ENCODE measurements around the gene ADAM8. TPM values are rescaled to one million over a fixed set of nuclear protein-coding genes. Genes with fewer than 3 reads are reported as not detected.

The ADAM8 gene
- total and polyA plus RNA-seq, 10 of the 15 experiments (the other 5 are each of a cell fraction or from before 2014, with no cell fraction given) = 0.37 to 92.7 (median 21.7) TPM

- TF ChIP-seq, protein P1, sequence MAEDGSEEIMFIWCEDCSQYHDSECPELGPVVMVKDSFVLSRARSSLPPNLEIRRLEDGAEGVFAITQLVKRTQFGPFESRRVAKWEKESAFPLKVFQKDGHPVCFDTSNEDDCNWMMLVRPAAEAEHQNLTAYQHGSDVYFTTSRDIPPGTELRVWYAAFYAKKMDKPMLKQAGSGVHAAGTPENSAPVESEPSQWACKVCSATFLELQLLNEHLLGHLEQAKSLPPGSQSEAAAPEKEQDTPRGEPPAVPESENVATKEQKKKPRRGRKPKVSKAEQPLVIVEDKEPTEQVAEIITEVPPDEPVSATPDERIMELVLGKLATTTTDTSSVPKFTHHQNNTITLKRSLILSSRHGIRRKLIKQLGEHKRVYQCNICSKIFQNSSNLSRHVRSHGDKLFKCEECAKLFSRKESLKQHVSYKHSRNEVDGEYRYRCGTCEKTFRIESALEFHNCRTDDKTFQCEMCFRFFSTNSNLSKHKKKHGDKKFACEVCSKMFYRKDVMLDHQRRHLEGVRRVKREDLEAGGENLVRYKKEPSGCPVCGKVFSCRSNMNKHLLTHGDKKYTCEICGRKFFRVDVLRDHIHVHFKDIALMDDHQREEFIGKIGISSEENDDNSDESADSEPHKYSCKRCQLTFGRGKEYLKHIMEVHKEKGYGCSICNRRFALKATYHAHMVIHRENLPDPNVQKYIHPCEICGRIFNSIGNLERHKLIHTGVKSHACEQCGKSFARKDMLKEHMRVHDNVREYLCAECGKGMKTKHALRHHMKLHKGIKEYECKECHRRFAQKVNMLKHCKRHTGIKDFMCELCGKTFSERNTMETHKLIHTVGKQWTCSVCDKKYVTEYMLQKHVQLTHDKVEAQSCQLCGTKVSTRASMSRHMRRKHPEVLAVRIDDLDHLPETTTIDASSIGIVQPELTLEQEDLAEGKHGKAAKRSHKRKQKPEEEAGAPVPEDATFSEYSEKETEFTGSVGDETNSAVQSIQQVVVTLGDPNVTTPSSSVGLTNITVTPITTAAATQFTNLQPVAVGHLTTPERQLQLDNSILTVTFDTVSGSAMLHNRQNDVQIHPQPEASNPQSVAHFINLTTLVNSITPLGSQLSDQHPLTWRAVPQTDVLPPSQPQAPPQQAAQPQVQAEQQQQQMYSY (CRISPR knock-in tag; IDR thresholded peaks at IDR 0.05) = no peak
Measured at GRCh38 chr10:133253361-133253955, 23.2 kb downstream of the ADAM8 start (continued).

DNA sequence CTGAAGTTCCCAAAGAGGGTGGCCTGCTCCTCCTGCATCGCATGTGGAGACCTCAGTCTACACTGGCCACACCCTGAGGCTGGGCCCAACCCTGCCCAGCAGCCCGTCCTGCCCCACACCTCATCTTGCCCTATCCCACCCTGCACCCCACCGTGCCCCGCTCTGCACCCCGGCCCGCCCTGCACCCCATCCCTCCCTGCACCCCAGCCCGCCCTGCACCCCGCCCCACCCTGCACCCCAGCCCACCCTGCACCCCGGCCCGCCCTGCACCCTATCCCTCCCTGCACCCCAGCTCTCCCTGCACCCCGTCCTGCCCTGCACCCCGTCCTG lies 24.5 kb downstream of the ADAM8 start:
- Histone ChIP-seq H3K9ac (ENCODE audit: control insufficient read depth, insufficient read depth, low read length) (no peak overlapping the region), H3K79me2 (ENCODE audit: control insufficient read depth, insufficient read depth, low read length) (no peaks in the 10 kb centered on the region), H3K36me3 (ENCODE audit: control insufficient read depth in 2 of 2, insufficient read depth in 2 of 2, low read length in 1 of 2) (no peaks in the 10 kb centered on the region), H3K4me3 (no peak overlapping the region), H3K4me1 (ENCODE audit: control insufficient read depth, insufficient read depth, low read length) (peaks cover 2% of the 10 kb centered on the region), H2AFZ (ENCODE audit: control insufficient read depth, low read depth, low read length) (no peak overlapping the region), H3K27me3 (replicated peaks in 1 of 2; ENCODE audit: control insufficient read depth in 2 of 2, insufficient read depth in 2 of 2, low read length in 1 of 2) (no peaks in the 10 kb centered on the region), H3K27ac (ENCODE audit: control insufficient read depth, insufficient read depth) (no peak overlapping the region), H3K4me2 (ENCODE audit: control insufficient read depth, insufficient read depth) (no peak overlapping the region), H3K9me3 (replicated peaks; ENCODE audit: control insufficient read depth, insufficient read depth, low read length) (no peaks in the 10 kb centered on the region), H4K20me1 (ENCODE audit: control insufficient read depth, insufficient read depth) (no peaks in the 10 kb centered on the region)
- in situ Hi-C loops (cut with MboI) (no loop called here), intact Hi-C loops (cut with micrococcal nuclease; ENCODE audit: unreplicated experiment) (no loop called here)
- TF ChIP-seq MTA3 (IDR thresholded peaks at IDR 0.05; ENCODE audit: borderline replicate concordance, low read length) = no peak
- no peak for DNase-seq (ENCODE audit: low read depth, low spot score)
- SMC1A ChIA-PET (ENCODE audit: uncharacterized antibody, unreplicated experiment) = no interaction called here
- 80% methylated on average over 1 of the region's 12 CpGs for WGBS (ENCODE audit: insufficient coverage, insufficient replicate concordance, low lambda C conversion rate, missing lambda C conversion rate)
- no peak for FAIRE-seq
- no TSS peak for BruUV-seq (replicated peaks)
- CTCF ChIA-PET = no interaction called here
- POLR2A ChIA-PET = no interaction called here
- ATAC-seq = no peak
- RAD21 ChIA-PET (ENCODE audit: unreplicated experiment) = no interaction called here
